D341Med (cell line): Measurements from ENCODE around the gene RASSF4.

Experiments
- DNase-seq: peaks from one replicate; pipeline ENCODE4 v3.0.0; 2012; ENCODE audit warnings: low spot score

Gene RASSF4

DNA sequence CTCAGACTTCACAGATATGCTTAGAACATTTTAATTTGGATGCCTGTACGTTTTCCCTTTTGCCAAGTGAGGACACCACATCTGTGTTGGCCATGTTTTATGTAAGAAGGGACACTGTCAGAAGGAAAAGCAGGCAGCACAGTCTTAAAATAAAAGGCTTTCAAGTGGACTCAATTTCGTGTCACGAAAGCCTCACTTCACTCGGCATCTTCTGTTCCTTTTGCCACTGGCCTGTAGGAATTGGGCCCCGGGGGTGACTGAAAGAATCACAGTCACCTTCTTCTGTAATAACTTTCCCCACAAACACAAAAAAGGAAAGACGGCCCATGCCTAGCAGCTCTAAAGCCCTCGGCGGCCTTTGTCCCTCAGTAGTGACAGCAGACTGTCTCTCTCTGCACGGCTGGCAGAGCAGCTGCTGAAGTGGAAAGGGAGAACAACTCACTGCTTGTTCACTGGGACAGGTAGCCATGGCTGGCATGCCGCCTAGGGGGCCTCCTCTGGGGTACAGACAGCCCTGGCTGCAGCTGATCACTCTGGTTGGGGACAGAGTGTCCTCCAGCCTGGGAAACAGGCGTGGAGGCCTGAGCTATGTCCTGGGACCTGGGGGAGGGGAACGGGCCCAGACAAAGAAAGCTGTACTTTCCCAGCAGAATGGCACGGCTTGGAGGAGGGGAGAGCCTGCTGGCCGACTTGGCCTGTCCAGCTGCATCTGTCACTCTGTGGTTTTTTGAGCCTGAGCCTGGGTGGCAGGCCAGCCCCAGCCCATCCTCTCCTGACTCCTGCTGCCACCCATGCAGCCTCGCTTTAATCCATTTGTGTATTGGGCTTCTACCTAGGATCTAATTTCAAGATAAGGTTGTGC lies 4.4 kb downstream of the RASSF4 start:
- no peak for DNase-seq

DNA sequence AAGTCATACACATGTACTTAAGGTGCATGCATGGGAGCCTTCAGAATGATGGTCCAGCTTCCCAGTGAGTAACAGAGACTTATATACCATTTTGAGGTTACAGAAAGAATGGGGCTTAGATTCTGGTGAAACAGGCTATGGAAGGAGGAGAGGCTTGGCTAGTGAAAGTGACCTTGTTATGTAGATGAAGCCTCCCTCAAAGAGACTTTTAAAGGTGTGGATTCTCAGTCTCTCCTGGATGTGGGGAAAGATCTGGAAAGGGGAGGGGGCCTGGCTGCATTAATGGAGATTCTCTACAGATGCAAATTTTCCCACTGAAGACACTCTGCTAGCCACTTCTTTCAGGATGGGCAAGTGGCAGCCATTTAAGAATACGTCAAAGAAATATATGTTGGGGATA lies 5.5 kb downstream of the RASSF4 start:
- no peak for DNase-seq

DNA sequence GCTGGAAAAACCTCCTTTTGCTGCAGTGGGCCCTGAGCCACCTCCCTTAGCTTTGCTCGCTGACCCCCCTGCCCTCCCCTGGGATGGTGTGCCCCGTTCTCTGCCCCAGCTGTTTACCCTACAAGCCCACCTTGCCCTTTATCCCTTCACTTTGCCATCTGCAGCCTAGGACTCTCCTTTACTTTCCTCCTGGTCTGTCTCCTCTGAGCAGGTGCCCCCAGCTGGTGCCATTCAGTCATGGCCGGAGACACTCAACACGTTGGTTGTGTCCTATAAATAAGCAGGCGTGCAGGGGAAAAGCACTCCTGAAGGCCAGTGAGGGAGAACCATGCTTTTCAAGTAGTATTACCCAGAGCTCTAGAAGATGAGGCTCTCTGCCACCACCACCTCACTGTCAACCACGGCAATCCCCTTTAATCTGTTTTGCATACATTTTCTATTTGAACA lies 6.1 kb downstream of the RASSF4 start:
- DNase-seq, result no peak

DNA sequence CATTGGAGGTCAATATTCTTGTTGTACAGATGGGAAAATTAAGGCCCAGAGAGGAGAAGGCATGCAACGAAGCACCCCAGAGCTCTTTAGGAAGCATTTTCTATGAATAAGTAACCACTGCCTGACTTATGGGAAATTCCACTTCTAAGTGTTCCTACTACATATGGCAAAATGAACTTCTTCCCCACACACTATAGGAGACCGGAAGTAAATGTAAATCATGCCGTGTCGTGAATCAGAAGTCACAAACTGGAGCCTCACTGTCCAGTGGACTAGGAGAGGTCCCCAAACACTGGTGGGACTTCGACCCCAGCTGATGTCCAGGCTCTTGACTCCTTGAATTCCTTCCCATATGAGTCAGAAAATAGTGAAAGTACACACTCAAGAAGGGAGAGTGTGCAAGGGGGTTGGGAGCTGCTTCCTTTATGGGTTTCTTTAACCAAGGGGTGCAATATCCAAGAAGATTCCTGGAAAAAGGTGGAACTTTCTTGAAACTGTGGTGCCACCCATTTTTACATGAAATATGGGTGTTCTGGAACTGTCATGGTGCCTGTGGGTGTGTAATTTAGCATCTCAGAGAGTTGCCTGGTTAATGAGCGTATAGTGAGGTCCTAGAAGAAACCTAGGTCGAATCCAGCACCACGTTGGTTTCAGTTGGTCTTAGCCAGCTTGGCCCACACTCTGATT lies 6.7 kb downstream of the RASSF4 start:
- no peak for DNase-seq

DNA sequence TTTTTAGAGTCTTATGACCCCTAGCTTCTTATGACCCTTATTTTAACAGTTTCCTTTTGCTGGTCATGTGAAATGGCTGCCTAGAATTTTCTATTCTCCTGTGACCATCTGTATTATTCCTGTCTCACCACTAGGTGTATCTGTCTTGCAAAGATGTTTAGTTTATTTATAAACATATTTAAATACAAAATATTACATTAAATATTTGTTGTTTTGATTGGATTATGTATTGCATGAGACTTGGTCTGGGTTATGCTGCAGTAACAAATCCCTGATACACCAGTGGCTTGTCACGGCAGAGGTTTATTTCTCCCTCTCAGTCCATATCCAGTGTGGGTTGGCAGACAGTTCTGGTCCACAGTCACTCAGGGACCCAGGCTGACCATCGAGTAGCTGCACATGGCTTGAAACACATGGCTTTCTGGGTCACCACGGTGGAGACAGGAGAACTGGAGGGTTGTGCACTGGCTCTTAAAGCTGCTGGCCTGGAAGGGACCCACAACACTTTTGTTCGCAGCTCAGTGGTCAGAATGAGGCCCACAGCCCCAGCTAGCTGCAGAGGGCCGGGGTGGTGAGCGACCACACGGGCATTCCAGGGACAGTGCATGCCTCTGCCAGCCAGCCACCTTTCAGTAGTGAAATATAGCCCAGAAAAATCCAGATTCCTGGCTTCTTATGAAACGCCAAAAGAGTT lies 7.4 kb downstream of the RASSF4 start:
- DNase-seq, result no peak

DNA sequence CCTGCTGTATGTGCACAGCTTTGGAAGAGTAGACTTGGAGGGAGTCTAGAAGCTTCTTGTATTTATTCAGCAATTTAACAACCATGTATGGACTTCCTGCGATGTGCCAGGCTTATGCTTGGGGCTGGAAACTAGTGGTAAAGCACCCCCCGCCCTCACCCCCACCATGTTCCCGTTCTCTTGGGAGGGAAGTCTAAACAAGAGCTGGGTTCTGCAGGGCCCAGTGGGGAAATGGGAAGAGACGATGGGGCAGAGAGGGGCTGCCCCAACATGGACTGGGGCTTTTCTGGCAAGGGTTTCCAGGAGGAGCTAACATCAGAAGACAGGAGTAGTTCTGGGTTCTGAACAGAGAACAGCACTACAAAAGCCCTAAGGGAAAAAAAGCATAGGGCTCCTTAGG lies 8.0 kb downstream of the RASSF4 start:
- DNase-seq, result no peak

DNA sequence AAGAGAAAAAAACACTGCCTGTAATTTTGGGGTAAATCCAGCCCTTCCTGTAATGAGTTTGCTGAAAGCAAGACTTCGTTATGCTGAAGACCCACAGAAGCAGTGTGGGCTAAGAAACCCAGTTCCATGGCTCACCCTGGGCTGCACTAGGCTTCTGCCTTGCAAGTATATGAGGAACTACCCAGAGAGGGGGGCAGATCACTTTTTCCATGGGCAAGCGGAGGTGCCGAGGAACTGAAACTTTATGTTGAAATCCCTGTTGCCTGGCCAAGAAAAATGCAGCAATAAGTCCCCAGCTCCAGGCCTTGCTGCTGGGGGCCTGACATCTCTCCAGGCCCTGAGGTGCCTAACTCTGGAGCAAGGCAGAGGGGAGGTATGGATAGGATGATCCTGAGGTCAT lies 8.5 kb downstream of the RASSF4 start:
- DNase-seq, result no peak

DNA sequence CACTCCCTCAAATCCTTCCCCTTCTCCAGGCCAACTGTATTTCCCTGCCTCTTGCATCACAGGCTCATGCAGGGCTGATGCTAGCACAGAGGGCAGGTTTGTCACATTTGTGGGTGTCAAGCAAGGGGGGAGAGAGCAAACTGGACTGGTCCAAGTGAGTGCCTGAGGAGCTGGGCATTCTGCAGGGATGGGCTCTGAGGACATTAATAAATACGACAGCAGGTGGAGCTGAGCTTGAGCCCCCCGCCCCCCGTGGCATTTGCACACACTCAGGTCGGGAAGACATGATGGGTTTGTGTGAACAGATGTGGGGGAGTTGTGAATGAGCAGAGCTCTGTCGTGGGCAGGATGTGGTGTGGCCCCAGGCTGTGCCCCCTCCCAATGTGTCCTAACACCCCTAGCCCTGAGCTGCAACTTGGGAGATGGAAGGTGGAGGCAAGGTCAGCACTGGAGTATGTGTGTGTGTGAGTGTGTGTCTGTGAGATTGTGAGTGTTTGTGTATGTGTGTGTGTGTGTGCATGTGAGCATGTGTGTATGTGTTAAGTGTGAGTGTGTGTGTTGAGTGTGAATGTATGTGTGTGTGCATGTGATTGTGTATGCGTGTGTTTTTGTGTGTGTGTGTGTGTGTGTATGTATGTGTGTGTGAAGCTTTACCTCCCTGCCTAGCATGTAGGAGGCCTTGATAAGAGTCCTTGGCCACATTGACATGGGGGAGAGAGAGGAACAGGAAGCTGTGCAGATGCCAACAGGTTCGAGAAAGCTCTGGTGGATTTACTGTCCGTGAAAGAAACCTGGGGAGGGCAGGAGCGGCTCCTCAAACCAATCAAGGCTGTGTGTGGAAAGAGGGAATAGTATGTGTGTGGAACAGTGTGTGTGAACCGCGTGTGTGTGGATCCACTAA lies 9.1 kb downstream of the RASSF4 start:
- no peak for DNase-seq

DNA sequence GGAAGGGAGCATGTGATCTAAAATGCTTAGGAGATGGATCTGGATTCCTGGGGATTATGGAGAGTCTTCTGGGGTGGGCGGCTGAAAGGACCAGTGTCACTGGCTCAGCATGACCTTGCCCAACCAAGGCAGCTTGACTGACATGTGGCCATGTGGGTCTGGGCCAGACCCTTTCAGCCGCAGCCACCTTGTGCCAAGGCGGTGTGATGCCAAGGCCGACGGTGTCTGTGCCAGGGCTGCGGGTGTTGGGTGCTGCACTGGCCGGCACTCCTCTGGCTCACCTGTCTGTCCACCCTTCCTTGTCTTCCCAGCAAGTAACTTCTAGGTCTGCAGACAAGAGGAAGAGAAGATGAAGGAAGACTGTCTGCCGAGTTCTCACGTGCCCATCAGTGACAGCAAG lies 10.3 kb downstream of the RASSF4 start:
- no peak for DNase-seq

DNA sequence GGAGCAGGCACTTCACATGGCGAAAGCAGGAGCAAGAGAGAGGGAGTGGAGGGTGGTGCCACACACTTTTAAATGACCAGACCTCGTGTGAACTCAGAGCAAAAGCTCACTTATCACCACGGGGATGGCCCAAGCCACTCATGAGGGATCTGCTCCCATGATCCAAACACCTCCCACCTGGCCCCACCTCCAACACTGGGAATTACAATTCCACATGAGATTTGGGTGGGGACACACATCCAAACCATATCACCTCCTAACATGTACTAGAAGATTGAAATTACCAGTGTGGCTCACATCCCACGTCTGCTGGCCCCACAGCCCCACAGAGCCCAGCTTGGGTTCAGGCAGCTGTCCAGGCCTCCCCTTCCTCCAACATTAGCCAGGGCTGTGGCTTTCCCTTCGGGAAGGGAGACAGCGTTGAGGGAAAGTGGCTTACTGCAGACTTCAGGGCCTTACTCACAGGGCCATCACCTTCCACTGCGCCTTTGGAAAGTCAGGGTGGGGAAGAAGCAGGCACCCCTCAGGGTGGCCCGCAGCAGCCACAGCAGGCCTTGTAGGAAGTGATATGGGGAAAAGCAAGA lies 11.3 kb downstream of the RASSF4 start:
- DNase-seq, result no peak

DNA sequence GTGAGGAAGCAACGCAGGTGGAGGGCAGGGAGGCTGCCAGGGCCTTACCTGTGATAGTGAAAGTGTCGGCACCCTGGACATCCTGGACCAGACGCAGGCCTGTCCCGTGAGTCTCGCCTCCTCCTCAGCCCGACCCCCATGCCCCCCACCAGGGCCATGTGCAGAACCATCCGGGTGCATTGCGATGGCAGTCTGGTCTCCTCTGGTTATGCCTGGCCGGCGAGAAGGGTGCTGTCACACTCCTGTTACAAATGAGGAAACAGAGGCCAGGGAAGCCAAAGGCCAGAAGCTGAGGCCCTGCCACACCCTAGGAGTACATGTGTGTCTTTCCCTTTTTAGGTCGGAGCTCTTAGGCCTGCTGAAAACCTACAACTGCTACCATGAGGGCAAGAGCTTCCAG lies 11.8 kb downstream of the RASSF4 start:
- DNase-seq, result no peak

DNA sequence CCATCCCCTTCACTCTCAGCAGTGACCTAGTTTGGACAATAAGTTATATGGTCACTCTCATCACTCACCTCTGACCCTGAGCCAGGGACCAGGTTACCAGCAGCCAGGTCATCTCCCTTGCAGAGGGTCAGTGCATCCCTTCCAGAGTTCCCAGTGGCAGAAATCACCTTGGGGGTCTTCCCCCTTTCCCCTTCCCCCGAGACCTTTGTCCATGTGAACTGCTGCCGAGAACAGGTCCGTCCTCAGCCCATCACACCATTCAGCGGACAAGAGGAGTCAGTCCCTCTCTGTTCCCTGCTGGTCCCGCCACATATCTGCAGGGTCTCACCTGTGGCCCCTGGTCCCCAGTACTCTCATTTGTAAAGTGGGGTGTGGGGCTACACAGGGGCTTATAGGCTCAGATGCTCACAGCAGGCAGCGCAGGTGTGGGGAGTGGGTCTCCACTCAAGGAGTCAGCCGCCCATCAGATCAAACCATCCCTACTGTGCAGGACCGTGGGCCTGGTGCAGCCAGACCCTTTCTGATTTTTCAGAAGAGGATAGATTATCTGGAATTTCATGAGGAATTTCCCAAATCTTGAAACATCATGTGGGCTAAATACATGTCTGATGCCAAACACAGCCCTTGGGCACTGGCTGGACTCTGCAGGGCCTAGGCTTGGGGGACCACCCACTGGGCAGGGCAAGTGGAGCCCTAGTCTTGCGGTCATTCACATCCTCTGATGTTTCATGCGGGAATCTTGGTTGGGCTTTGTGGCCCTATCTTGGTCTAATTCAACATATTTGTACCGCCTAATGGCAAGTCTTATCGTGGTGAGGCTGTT lies 12.5 kb downstream of the RASSF4 start:
- DNase-seq, result no peak

DNA sequence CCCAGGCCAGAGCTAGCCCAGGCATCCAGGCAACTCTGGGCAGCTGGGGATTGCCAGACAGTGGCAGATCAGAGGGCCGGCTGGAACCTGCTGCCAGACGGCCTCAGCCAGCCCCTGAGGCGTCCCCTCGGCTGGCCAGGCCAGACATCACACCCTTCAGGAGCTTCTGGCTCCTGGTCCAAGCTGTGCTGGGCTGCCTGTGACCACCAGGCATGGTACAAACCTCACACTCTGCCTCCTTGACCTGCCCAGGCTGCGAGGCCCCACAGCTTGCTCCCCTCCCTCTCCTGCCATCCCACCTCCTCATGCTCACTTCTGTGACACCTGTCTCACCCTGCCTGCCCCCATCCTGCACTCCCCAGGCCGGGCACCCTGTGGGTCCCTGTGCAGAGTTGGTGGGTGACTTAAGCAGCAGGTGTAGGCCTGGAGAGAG lies 13.3 kb downstream of the RASSF4 start:
- no peak for DNase-seq

DNA sequence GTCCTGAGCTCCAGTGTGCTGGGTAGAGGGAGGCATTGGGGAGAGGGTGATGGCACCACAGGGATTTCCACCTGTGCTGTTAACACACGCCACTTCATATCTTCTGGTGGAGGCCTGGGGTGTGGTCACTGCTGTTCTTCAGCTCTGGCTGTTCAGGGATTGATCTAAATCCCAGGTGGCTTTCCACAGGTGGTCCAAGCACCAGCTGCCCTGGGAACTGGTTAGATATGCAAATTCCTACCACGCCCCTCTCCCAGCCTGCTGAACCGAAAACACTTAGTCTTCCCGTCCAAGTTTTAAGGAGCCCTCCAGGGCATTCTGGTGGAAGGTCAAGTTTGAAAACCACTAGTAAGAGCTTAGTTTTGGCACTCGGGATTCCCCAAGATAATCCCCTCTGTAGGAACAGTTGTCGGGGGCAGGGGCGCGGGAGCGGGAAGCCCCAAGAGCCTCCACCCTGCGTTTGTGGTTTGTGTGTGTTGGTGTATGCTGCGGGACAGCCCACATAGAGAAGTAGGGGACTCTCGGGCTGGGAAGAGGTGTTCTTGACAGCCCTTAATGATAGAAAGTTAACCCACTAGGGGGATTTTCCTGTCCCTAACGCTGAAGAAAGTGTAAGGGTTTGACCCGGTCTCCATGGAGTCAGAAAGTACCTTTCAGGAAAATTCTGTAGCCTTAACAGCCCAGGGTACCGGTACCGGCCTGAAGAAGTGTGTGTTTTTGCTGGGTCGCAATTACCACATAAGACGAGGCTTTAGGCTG lies 13.9 kb downstream of the RASSF4 start:
- DNase-seq, result no peak

DNA sequence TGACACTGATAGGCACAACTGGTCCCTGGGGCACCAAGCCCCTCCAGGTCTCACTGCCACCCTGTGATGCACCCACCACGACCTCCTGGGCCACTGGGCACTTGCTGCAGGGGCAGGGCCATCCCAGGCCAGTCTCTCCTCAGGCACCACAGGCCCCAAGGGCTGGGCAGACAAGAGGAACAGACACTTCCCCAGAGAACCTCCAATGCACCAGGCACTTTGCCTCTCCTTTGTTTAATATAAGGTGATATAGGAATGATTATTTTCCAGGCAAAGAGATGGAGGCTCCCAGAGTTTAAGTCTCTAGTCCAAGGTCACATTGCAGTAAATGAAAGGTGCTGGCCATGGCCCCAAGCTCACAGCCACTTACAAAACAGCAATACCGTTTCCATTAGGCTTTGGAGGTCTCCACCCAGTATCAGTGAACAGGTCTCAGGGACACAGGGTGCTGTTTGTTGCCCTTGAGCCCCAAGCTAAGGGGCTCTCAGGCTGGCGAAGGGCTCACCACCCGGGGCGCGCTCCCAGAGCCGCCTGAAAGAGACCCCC lies 14.6 kb downstream of the RASSF4 start:
- DNase-seq, result no peak

DNA sequence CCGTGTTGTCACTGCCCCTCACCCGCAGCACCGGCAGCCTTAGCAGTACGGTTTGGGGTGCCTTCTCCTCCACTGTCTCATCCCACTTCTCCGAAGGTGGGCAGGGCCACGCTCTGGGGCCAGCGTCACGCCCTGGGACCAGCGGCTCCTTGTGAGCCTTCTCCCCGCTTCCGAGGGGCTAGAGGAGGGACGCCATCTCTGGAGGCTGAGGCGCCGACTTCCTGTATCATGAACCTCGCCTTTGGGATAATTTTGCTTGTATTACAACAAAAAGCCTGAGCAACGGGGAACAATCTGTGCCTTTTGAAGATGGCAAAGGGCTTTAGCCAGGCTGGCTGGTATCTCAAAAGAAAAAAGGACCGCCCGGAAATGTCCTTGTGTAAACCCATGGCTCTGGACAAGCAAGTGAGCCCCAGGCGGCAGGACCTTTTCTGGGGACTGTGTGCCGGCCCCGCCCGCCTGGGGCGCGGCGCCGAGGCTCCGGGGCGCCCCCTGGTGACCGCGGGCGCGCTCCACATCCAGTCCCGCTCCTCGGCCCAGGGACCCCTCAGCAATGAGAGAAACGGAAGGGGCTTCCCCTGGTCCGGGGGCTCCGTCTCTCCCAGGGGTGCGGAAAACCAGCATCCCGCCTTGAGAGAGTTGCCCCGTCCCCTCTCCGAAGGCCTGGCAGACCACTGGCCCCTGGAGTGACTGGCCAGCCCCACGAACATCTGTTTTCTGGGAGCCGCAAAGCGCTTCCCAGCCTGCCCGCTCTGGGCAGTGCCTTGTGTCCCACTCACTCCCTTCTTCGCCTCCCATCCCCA lies 15.2 kb downstream of the RASSF4 start:
- peak; percentile 95 for DNase-seq

DNA sequence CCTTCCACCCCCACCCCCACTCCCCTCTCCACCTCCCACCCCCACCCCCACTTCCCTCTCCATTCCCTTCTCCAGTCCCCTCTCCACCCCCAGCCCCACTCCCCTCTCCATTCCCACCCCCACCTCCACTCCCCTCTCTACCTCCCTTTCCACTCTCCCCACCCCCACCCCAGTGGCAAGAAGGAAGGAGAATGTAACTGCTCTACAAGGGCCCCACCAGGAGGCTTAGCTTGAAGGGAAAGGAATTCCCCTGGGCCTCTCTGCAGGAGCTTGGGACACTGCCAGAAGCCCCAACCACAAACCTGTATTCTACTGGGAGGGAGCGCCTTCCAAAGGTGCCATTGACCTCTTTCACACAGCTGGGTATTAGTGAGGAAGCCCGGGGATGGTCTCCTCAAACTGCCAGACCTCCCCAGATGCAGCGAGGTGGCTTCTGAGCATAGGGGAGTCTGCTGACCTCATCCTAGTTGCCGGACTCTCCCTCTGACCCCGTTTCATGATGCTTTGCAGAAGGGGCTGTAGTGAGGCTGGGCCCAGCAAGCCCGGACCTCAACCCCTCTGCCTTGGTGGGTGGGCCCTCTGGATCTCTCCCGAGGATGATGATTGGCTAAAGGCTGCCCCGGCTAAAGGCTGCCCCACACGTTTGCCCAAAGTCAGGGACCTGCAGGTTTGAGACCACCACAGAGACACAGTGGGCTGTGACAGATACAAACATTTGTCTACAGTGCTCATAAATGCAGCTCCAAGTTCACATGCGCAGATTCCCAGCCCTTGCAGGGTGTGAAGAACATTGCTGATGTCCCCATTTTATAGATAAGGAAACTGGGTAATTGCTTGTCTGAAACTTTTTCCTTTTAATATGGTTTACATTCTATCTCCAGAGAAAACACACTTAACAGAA lies 16.1 kb downstream of the RASSF4 start:
- peak; percentile 76 for DNase-seq
